SJCRH30 (cell line): ENCODE results near the gene TBL1X. TPM values are rescaled to one million over a fixed set of nuclear protein-coding genes. Genes with fewer than 3 reads are reported as not detected.
"Not testable (repeated sequence)": the region's sequence is repeated elsewhere in the genome, so short reads cannot be mapped to it uniquely, and the experiment has no call there.

ENCODE experiments used
- DNase-seq, 2 experiments: peaks; one replicate each; pipeline ENCODE4 v3.0.0-alpha.2; 2015 to 2020
- H3K27ac ChIP-seq: fragments of 250-450 bp; sonication (Bioruptor Pico); 2 replicates; pipeline ENCODE4 v1.5.1; 2020; ENCODE audit warnings: mild to moderate bottlenecking, moderate library complexity
- H3K27me3 ChIP-seq: fragments of 250-450 bp; sonication (Bioruptor Pico); 2 replicates; pipeline ENCODE4 v1.5.1; 2020; ENCODE audit warnings: mild to moderate bottlenecking, moderate library complexity
- H3K36me3 ChIP-seq: fragments of 250-450 bp; sonication (Bioruptor Pico); 2 replicates; pipeline ENCODE4 v1.5.1; 2020; ENCODE audit warnings: mild to moderate bottlenecking, moderate library complexity
- H3K4me1 ChIP-seq: fragments of 250-450 bp; sonication (Bioruptor Pico); 2 replicates; pipeline ENCODE4 v1.5.1; 2020; ENCODE audit warnings: mild to moderate bottlenecking, moderate library complexity
- H3K4me3 ChIP-seq: fragments of 250-450 bp; sonication (Bioruptor Pico); 2 replicates; pipeline ENCODE4 v1.5.1; 2020; ENCODE audit warnings: mild to moderate bottlenecking, moderate library complexity
- H3K9me3 ChIP-seq: fragments of 250-450 bp; sonication (Bioruptor Pico); replicated peaks from 2 replicates; pipeline ENCODE4 v1.5.1; 2020; ENCODE audit warnings: mild to moderate bottlenecking, moderate library complexity
- total RNA-seq: library from RNA; depleted of rRNA; stranded (reverse); fragments of >200 nt; shearing (Covaris generic); gene quantifications from 2 replicates; pipeline ENCODE4 v1.2.3, GENCODE V29; 2014

Gene TBL1X
- total RNA-seq, 1 experiment from 2014 or later = 26.3 TPM

DNA sequence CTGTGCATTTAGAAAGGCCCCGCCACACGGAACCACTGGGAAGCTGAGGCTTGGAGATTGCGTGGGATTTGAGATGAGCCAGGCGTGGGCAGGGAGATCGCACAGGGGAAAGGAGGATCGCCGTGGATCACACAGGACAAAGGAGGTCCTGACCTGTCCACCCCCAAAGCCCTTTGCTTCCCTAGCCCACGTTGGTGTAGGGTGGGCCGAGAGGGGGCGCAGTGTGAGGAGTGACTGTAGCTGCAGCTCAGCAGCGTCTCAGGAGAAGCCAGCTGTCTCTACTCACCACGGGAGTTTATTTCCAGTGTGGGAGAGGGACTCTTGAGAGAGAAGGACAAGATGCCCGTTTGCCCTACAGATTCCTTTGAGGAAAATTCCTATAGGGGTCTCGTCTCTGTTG is 62.1 kb downstream of the TBL1X start:
- no peak for DNase-seq
- no peaks in the 10 kb centered on the region for H3K9me3 ChIP-seq

DNA sequence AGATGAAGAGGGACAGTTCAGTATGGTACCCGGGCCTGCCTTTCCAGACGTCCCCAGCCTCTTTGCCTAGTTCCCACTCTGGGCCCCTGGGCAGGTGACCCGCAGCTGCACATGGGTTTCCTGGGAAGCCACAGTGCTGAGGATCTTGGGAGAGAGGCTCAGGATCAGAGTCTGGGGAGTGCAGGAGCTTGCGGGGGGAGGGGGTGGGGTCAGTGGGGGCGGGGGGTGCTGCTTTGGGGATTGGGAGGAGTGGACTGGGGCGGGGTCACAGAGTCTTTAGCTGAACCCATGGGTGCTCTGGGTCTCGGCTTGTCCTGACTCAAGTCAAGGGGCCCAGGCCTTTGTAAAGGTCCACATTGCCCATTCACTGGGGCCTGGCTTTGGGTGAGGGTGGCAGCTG is 63.6 kb downstream of the TBL1X start:
- DNase-seq = no peak
- Histone ChIP-seq H3K9me3 (no peaks in the 10 kb centered on the region), H3K27me3 (no peaks in the 10 kb centered on the region), H3K4me3 (no peak overlapping the region), H3K4me1 (peaks cover 15% of the 10 kb centered on the region), H3K36me3 (no peaks in the 10 kb centered on the region; the same call in 1 of the 2 replicates), H3K27ac (no peak overlapping the region)

More for the DNA sequence above, 62.1 kb downstream of the TBL1X start:
- H3K36me3 ChIP-seq = no peaks in the 10 kb centered on the region; the same call in 1 of the 2 replicates
- H3K27ac ChIP-seq = no peak overlapping the region
- no peaks in the 10 kb centered on the region for H3K27me3 ChIP-seq
- no peak overlapping the region for H3K4me3 ChIP-seq
- peaks cover 8% of the 10 kb centered on the region for H3K4me1 ChIP-seq

DNA sequence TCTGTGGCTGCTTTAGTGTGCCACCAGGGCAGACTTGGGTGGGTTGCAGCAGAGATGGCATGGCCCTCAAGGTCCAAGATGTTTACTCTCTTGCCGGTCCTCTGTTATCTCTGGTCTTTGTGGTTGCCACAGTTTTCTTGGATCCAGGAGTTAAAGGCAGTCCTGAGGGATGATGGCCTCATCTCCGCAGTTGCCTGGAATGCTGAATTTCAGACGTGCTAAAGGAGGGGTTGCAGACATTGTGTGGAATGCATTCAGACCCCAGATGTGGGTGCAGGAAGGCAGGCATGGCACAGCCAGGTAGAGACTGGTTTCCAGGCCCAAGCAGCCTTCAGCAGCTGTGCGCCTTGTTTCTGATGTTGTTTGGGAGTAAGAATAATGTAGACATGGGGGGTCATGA is 64.4 kb downstream of the TBL1X start:
- Histone ChIP-seq H3K27ac (no peak overlapping the region), H3K4me1 (peaks cover 20% of the 10 kb centered on the region), H3K27me3 (no peaks in the 10 kb centered on the region), H3K9me3 (no peaks in the 10 kb centered on the region), H3K36me3 (no peaks in the 10 kb centered on the region; the same call in 1 of the 2 replicates), H3K4me3 (no peak overlapping the region)
- DNase-seq = no peak

DNA sequence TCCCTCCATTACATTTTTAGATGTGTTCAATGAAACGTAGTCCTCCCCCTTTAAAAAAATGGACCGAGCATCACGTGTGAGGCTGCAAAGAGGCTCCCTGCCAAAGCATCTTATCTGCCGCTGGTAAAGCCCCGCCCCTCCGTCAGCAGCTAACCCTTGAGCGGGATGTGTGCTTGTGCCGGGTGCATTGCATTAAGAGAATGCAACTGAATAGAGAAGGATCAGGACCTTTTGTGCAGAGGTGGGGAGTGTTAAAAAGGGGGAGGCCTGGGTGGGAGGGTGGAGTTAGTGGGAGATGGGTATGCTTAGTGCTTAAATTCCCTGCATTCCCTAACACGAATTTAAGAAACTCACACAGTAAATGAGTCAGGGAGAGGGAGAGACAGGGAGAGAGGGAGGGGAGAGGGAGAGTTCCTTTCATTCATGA is 66.0 kb downstream of the TBL1X start:
- no peaks in the 10 kb centered on the region for H3K9me3 ChIP-seq
- H3K27ac ChIP-seq = no peak overlapping the region; the same call in 1 of the 2 replicates
- H3K36me3 ChIP-seq = no peaks in the 10 kb centered on the region
- peaks cover 34% of the 10 kb centered on the region for H3K4me1 ChIP-seq
- H3K4me3 ChIP-seq = peak overlapping the region; percentile 28
- DNase-seq = peak; percentile 85 to 86
- H3K27me3 ChIP-seq = no peaks in the 10 kb centered on the region

DNA sequence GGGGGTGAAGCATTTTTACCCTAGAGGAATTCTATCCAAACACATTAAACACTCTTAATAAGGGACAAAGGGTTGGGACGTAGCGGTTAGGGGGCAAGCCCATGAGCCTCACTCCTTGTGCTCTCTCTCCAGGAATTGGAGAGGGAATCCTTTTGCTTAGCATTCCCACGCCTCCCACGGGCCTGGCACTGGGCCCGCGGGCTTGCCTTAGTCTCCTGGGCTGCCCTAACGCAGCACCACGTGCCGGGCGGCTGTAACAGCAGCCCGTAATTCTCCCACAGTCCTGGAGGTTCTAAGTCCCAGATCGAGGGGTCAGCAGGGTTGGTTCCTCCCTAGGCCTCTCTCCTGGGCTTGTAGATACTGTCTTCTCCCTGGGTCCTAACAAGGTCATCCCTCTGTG is 67.5 kb downstream of the TBL1X start:
- DNase-seq = no peak
- no peak overlapping the region for H3K27ac ChIP-seq
- no peak overlapping the region for H3K4me3 ChIP-seq

DNA sequence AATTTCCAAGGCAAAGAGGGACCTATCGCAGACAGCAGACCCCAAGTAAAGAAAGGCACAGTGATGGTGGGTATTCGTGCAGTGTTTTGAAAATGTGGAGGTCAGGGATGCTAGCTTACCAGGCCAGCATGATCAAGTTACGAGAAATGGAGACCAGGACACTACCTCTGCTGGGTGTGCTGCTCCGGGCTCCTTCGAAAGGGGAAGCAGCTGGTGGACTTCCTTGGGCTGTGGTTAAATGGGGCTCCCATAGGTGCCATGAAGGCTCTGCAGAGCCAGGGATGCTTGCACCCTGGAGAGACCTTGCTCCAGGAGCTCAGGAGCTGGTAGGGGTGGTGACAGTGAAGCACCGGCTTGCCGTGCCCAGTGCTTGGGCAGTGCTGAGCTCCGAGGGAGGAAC is 68.8 kb downstream of the TBL1X start:
- Histone ChIP-seq H3K9me3 (no peaks in the 10 kb centered on the region), H3K36me3 (no peaks in the 10 kb centered on the region), H3K4me1 (peaks cover 44% of the 10 kb centered on the region), H3K27me3 (no peaks in the 10 kb centered on the region), H3K4me3 (no peak overlapping the region), H3K27ac (no peak overlapping the region)
- DNase-seq = peak; percentile 17 to 45

More for the DNA sequence above, 67.5 kb downstream of the TBL1X start:
- no peaks in the 10 kb centered on the region for H3K9me3 ChIP-seq
- H3K4me1 ChIP-seq = peaks cover 39% of the 10 kb centered on the region
- no peaks in the 10 kb centered on the region for H3K36me3 ChIP-seq
- H3K27me3 ChIP-seq = no peaks in the 10 kb centered on the region

DNA sequence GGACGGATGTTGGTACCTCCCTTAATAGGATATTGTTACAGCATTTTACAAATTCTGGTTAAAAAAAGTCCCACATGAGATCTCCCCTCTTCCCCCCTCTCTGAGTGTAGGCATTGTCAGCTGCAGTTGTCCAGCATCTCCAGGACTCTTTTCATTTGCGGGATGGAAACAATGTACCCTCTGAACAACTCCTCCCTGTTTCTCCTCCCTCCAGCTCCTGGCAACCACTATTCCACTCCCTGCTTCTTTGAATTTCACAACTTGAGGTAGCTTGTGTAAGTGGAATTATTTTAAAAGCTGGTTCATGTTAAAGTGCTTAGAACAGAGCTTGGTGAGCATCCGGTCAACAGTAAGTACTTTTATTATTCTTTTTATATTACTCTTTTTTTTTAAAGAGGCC is 69.8 kb downstream of the TBL1X start:
- peaks cover 55% of the 10 kb centered on the region for H3K4me1 ChIP-seq
- H3K27ac ChIP-seq = peak overlapping the region; percentile 0; the same call in 1 of the 2 replicates
- DNase-seq = peak; percentile 40 to 76
- H3K4me3 ChIP-seq = no peak overlapping the region
- H3K36me3 ChIP-seq = no peaks in the 10 kb centered on the region
- no peaks in the 10 kb centered on the region for H3K9me3 ChIP-seq
- no peaks in the 10 kb centered on the region for H3K27me3 ChIP-seq

DNA sequence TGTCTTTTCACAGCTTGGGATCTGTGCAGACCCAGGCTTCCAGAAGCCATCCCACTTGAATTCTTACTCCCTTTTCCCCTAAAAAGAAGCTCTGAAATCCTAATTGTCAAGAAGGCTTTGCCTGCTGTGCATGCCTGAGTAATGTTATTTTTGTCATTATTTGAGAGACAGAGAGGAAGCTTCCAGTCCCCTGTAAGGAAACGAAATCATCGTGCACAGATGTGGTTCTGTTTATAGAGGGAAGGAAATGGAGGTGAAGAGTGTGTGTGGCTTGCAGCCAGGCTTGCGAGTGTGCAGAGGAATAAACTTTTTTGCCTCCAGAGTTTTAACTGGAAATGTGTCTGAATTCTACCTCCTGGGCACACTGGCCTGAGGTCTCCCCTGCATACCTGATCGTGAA is 70.2 kb downstream of the TBL1X start:
- H3K9me3 ChIP-seq = no peaks in the 10 kb centered on the region
- no peaks in the 10 kb centered on the region for H3K36me3 ChIP-seq
- no peaks in the 10 kb centered on the region for H3K27me3 ChIP-seq
- no peak overlapping the region for H3K4me3 ChIP-seq
- DNase-seq = no peak
- peaks cover 54% of the 10 kb centered on the region for H3K4me1 ChIP-seq
- H3K27ac ChIP-seq = peak overlapping the region; percentile 0; the same call in 1 of the 2 replicates

DNA sequence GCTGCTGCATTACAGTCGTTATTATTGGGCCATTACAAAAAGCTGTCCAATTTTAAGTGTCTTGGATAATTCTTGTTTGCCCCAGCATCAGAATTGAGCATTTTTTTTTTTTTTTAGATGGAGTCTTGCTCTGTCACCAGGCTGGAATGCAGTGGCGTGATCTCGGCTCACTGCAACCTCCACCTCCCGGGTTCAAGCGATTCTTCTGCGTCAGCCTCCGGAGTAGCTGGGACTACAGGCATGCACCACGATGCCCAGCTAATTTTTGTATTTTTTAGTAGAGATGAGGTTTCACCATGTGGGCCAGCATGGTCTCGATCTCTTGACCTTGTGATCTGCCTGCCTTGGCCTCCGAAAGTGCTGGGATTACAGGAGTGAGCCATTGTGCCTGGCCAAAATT is 71.3 kb downstream of the TBL1X start:
- not testable (repeated sequence) for H3K36me3 ChIP-seq, DNase-seq, H3K27ac ChIP-seq

DNA sequence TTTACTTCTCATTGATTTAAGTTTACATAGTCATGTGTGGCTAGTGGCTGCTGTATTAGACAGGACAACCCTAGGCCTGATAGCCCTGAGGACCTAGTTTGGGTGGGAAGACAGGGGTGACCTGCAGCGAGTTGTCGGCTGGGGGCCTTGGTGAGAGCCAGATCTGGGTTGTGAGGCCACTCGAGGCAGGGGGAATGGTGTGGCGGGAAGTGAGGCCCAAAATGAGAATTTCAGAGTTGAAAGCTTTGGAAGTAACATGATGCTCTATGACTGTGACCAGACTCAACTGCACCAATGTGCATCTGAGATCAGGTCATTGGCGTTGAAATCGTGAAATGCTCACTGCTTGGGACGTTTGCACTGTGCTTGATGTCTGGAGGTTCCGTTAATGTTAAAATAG is 72.9 kb downstream of the TBL1X start:
- no peaks in the 10 kb centered on the region for H3K27me3 ChIP-seq
- DNase-seq = no peak
- no peak overlapping the region for H3K4me3 ChIP-seq

More for the DNA sequence above, 71.3 kb downstream of the TBL1X start:
- not testable (repeated sequence) for H3K27me3 ChIP-seq, H3K4me3 ChIP-seq, H3K9me3 ChIP-seq
- peaks cover 49% of the 10 kb centered on the region for H3K4me1 ChIP-seq

DNA sequence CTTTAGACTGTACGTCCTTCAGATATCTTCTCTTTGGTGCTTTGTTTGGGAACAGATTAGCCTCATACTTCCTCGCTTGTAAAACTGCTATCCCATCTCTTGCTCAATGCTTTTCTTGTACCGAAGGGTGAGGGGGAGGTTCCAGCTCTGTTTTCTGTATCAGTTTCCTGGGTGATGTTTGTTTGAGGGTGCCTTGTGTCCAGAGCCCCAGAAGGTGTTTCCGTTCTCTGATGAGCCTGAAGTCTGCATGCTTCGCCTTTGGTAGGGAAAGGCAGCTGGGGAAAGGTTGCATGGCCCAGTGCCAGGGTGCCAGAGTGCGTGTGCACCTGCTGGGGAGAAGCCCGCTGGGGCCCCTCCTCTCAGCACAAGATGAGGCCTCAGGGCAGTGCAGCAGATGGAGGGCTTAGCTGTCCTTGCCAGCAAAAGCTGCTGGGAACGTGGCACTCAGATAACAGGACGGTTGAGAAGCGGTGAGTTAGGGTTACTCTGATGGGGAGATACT is 73.7 kb downstream of the TBL1X start:
- Histone ChIP-seq H3K9me3 (no peaks in the 10 kb centered on the region), H3K27me3 (no peaks in the 10 kb centered on the region), H3K4me1 (peaks cover 47% of the 10 kb centered on the region), H3K4me3 (no peak overlapping the region), H3K36me3 (no peaks in the 10 kb centered on the region), H3K27ac (no peak overlapping the region)
- DNase-seq = peak; percentile 78 to 88

More for the DNA sequence above, 72.9 kb downstream of the TBL1X start:
- H3K4me1 ChIP-seq = peaks cover 54% of the 10 kb centered on the region
- H3K27ac ChIP-seq = no peak overlapping the region
- H3K9me3 ChIP-seq = no peaks in the 10 kb centered on the region
- H3K36me3 ChIP-seq = no peaks in the 10 kb centered on the region

DNA sequence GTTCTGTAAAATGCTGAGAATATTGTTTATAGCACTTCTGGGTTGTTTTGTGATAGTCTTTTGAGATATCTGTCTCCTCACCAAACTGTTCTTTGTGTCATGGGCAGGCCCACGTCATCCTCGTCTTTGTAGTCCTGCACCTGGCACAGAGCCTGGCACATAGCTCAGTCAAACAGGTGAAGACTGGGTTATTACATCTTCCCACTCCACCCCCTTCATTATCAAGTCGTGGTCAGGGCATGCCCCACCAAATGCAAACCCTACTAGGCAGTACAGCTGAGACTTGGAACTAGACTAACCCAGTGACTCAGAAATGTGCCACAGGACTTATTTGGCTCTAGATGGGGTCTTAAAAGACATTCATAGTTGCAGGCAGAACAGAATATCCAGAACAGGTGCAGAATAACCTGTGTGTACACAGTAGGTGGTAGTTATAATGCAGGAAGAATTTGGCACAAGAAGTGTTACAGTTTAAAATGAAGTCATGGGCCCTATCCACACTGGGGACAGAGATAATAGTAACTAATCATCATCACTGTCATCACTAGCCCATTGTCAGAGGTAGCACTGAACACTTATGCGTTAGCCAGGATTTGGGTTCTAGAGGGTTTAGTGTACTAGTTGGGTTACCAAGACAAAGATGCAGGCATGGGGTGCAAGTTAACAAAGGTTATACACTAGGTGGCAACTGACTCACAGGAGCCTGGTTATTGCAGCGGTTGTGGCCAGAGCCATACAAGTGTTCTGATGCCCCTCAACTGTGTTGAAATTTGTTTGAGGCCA is 74.9 kb downstream of the TBL1X start:
- H3K36me3 ChIP-seq = no peaks in the 10 kb centered on the region

DNA sequence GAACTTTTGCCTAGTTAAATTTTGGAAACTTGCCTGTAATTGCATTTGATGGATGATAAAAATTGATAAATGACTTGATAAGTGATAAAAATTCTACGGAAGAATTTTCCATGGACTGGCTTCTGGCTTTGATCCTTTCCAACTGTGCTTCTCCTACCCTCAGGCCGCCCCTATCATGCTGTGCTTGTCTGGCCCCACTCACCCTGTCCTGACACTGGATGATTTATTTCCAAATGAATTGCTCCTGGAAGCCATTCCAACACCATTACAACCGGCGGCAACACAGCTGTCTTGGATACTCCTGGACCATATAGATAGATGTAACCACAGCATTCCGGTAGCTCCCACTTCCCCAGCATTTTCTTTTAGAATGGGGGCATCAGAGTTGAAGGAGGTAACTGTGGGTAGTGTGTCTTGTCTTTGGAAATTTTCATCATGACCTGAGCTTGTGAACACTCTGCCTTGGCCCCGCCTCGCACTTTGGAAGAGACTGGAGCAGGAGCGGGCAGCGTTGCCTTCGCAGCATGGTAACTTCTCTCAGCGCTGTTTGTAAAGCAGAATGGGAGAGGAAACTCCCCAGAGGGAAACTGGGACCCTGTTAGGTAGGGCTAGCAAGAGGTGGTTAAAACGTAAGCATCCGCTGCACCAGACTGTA is 77.4 kb downstream of the TBL1X start:
- peak; percentile 31 to 49 for DNase-seq
- no peak overlapping the region for H3K4me3 ChIP-seq
- 0 out of 2 replicates have a peak, but pooled peaks cover 2% of the 10 kb centered on the region for H3K36me3 ChIP-seq
- no peaks in the 10 kb centered on the region for H3K9me3 ChIP-seq
- no peak overlapping the region for H3K27ac ChIP-seq
- peaks cover 24% of the 10 kb centered on the region for H3K4me1 ChIP-seq
- no peaks in the 10 kb centered on the region for H3K27me3 ChIP-seq

More for the DNA sequence above, 74.9 kb downstream of the TBL1X start:
- no peaks in the 10 kb centered on the region for H3K9me3 ChIP-seq
- no peak for DNase-seq
- H3K4me3 ChIP-seq = no peak overlapping the region
- H3K4me1 ChIP-seq = peaks cover 37% of the 10 kb centered on the region
- H3K27ac ChIP-seq = no peak overlapping the region
- no peaks in the 10 kb centered on the region for H3K27me3 ChIP-seq

DNA sequence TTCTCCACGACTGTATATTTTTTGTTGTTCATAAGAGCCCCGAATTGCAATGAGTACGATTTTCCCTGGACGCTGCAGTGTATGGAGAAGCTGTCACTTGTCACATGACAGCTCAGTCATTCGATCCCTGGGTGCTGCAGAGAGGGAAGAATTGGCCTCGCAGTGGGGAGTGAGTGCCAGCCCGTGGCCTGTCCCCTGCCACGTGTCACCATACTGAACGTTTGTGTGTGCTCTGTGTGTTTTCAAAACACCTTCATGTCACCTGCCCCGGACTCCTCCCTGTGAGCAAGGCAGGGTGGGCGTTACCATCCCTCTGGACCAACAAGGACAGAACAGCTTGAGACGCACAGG is 77.9 kb downstream of the TBL1X start:
- H3K4me3 ChIP-seq = no peak overlapping the region
- 0 out of 2 replicates have a peak, but pooled peaks cover 4% of the 10 kb centered on the region for H3K36me3 ChIP-seq
- no peak for DNase-seq
- peaks cover 24% of the 10 kb centered on the region for H3K4me1 ChIP-seq
- H3K9me3 ChIP-seq = no peaks in the 10 kb centered on the region
- H3K27me3 ChIP-seq = no peaks in the 10 kb centered on the region
- no peak overlapping the region for H3K27ac ChIP-seq

DNA sequence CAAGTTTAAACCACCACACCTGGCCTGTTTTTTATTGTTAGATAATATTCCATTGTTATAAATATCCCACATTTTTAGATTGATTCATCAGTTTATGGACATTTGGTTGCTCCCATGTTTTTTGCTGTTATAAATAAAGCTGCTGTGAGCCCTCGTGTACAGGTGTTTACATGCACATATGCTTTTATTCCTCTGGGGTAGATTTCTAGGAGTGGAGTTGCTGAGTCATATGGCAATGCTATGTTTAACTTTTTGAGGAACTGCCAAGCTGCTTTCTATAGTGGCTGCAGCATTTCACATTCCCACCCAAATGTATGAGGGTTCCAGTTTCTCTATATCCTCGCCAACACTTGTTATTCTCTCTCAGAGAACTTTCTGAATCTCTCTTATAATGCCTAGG is 90.5 kb downstream of the TBL1X start:
- DNase-seq = no peak
- Histone ChIP-seq H3K36me3 (no peaks in the 10 kb centered on the region), H3K4me1 (peaks cover 3% of the 10 kb centered on the region; the same call in 1 of the 2 replicates), H3K9me3 (no peaks in the 10 kb centered on the region), H3K27me3 (no peaks in the 10 kb centered on the region), H3K4me3 (no peak overlapping the region), H3K27ac (no peak overlapping the region)
